Stimulated activated CD8-positive, alpha-beta memory T cell treated with anti-CD3 and anti-CD28 coated beads, Interleukin-12 subunit alpha, Interleukin-12 subunit beta, amount 100 ng/mL, for 24 hours (primary cell): Measurements from ENCODE around the gene CCNK.

Experiments
- DNase-seq: peaks from one replicate; pipeline ENCODE4 v3.0.0-alpha.2; 2020; ENCODE audit errors: extremely low read depth

The CCNK gene

DNA sequence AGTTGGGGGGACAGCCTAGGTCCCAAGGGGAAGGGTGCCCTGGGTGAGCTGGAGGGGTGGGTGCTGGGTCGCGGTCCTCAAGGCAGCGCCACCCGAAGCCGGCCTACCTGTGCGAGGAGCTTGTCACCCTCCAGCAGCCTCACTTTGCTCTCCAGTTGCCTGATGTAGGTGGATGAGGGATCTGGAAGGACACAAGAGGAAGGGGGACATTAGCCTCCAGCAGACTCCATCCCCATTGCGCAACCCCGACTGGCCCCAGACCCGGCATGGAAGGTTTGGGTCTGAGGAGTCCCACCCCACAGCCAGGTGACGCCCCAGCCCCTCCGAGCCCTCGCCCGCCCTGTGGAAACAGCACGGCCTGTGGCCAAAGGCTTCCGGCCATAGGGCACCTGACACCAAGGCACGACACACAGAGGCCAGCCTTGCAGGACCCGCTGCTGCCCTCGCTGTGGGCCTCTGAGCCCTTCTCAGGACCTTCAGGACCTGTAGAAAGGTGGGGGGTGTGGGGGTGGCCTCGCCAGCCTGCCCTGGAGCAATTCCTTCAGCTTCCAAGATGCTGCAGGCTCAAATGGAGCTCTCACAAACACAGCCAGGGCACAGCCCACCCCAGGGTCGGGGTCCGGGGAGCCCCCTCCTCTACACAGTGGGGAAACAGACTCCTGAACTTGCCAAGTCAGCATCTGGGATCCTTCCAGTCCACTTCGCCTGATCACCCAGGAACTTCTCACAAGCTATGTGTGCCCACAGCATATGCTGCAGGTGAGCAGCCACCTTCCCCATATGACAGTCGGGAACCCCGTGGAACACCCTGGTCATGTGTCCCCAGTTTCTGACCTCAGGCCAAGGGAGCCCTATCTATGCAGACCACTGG, 54.9 kb downstream of the CCNK start:
- DNase-seq, result no peak

DNA sequence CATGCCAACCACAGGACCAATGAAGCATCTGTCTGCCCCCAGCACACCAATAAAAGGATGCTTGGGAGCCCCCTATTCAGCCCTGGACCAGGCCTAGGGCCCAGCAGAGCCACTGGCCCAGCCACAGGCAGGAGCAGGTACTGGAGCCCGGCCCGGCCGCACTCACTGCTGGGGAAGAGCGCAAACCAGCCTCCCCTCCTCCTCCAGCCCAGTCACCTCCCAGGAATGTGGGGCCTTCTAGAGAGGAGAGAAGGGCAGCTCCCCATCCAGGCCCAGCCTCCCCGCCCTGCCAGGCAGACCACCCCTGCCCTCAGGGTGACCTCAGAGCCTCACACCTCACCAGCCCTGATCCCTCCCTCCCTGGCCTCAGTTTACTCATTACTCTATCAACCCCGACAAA, 56.2 kb downstream of the CCNK start:
- no peak for DNase-seq

DNA sequence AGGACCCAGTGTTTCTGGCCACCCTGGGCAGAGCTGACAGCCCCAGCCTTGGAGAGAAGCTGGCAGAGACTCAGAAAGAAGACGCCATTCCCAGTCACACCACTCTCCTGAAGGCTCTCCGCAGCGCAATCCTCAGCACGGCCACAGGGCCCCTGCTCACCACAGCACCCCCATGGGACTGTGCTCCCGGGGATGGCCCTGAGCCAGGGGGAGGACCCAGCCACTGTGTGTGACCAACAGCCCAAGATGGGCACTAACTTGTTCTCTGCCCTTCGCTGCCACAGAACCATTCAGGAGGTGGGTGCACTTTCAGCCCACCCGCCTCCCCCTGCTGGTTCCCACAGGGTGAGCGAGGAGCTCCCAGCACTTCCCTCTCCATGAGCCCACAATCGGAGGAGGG, 57.1 kb downstream of the CCNK start:
- no peak for DNase-seq

DNA sequence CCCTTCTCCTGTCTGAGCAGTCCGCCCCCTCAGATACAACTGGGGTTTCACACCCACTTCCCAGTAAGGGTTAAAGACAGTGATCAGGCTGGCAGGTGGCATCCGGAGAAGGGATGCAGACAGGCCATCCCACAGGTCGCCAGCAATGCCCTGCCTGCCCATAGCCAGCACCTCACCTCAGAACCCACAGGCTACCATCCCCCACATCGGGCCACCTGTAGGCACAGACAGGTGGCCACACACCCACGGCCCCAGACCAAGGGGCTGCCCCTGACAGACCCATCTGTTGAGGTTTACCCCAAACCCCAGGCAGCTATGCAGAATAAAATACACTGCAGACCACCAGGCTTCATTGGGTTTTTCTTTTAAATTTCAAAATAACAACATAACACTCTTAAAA, 57.5 kb downstream of the CCNK start:
- no peak for DNase-seq

DNA sequence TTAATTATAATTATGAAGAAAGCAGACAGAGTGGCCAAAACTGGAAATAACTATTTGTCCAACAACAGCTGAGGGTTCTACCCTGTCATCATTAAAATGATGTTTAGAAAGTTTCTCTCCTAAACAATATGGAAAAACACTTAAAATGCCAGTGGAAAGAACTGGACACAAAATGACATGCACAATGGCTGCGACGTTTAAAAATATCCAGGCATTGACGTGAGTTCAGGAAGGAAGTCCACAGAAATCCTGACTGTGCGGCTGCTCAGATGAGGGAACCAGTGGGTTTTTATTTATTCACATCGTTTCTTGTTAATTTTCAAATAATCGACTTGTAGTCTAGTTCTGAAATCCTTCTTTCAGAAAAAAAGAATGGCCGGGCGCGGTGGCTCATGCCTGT, 58.3 kb downstream of the CCNK start:
- no peak for DNase-seq

DNA sequence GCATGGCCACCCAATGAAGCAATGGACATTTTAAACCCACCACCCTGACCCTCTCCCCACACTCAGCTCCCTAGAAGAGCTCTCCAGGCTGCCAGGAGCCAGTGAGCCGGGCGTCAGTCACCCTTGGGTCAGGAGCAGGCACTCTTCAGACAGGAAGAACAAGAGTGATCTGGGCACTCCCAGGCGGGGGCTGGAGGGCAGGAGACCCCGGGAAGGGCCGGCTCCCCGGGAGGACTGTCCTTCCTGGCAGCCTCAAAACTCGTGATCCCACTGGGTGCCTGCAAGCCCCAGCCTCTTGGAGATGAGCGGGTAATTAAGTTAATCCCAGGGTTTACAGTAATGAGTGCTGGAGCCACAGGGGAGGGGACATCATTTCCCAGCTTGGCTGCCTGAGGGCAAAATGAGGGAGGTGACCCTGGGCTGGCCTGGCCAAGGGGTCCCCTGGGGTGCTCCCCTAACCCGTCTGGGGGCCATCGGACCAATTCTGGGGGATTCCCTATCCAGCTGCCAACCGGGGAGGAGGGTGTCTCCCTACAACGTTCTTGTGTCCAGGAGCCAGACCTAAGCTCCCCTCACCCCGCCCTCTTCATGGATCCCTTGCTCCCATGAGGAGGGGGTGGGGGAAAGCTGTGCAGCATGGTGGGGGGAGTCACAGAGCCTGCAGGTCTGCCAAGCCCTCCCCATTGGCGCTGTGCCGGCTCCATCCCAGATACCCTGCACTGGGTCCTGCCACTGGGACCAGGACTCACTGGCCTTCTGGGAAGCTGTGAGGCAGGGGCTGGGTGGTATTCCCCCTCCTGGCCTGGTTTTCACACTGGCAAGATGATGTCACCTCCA, 59.2 kb downstream of the CCNK start:
- DNase-seq, result no peak

DNA sequence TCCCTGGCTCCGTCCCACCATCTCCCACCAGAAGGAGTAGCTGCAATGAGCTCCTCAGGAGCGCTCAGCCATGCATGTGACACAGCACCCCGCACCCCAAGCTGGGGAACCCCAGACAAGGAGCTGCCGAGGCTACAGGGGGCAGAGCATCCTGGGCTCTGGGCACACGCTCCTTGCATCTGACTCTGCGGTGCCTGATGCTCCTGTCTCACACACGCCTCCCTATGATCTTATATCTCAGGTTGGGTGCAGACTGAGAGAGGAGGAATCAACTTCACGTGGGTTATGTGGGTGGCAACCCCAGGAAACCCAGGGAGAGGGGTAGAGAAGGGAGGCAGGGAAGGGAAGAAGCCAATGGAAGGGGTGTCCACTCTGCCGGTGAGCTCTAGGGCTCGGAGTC, 60.0 kb downstream of the CCNK start:
- no peak for DNase-seq

DNA sequence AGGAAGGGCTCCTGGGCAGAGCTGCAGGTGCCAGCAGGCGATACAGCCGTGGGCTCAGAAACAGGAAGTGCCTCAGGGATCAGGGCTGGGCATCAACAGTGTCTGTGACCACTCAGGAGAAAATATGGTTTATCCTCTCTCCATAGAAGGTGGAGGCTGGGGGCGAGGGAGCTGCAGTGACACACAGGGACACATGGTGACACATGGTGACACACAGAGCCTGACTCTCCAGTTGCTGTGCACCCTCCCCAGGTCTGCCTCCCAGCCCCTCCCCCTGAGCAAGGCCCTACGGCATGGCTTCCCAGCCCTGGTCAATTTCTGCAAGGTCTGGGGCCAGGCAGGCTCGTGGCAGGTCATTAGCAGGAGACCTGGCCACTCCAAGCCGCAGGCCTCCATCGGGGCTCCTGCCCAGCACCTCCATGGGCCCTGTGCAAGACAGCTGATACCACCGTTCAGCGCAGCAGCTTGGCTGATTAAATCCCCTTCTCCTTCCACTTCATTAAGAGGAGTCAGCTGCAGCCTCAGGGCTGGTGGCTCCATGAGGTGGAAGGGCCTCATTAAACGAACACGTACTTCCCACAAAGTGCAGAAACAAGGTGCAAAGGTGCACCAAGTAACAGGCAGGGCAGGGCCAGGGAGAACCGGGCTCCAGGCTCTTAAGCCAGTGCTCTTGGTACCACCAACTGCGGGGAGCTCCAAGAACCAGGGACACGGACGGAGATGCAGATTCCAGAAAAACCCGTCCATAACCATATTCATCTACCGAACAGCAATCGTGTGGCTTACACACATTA, 60.7 kb downstream of the CCNK start:
- DNase-seq, result no peak

DNA sequence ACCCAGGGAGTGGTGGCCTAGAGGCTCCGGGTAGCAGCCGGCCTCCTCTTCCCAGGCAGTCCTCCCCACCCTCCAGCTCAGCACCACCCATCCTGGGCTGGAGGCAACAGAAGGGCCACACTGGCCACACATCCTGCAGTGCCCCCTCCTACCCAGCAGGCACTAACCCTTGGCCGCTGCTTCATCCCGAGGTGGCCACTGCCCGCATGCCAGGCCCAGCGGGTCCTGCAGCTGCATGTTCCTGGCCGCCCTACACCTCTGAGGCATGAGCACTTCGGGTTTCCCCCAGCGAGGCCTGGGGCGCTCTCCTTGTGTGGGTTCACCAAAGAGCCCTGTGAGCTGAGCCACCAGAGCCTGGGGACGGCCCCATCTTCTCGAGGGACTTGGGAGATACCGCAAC, 61.4 kb downstream of the CCNK start:
- DNase-seq, result no peak

DNA sequence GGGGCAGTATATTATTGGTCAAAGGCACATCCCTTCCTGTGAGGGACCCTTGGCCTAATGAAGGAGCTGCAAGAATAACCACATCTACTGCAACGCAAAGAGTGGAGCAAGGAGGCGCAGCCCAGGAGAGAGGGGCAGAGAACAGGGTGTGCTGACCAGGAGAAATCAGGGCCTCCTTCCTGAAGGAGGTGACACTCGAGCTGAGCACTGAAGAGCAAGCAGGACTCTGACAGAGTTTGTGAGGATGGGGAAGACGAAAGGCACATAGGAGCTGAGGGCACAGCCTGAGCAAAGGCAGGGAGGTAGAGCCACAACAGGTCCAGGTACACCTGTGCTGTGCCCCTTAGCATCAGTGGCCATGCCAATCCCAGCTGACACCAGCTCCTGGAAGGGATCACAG, 62.2 kb downstream of the CCNK start:
- DNase-seq, result no peak

DNA sequence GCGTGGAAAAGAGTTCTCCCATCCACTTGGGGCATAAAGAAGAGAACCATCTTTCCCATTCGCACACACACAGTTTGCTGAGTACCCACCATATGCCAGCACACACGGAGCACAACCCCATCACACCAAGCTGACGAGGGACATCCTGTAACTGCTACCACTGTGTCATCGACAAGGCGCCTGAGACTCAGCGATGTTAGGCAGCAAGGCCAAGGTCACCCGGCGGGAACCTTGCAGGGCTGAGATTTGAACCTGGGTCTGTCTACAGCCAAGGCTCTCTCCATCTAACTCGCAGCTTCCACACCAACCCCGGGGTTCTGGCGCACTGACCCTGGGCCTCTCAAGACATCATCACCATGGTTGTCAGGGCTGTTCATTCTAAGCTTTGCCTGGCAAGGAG, 62.8 kb downstream of the CCNK start:
- DNase-seq, result no peak

DNA sequence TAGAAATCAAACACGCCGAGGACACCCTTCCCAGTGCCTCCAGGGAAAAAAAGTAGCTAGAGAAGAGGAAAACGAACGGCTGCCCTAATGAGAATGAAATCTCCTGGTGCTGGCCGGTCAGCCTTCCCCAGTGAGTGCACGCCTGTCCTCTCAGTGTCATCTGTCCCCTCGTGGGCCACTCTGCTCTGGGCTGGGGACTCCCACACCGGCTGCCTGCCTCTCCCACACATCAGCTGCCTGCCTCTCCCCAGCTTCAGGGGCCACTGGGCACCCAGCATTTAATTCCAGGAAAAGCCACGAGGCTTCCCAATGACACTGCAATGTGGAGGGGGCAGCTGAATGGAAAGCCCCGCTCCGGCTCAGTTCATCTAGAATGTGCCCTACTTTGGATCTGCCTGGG, 63.8 kb downstream of the CCNK start:
- DNase-seq, result no peak

DNA sequence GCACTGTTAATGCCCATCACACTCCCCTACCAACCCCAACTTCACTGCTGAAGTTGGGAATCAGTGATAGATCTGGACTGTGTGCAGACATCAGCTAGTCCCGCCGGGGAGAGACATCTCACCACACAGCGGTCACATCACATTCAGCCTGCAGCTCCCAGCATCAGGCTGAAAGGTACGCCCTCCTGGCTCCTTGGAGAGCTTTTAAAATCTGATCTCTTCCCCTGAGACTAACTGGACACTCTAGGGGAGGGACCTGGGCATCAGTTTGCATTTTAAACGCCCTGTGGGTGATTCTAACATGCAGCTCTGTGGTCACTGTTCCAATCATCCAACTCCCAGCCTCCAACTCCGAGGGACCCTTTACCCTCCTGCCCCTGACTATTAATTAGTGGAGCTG, 64.4 kb downstream of the CCNK start:
- no peak for DNase-seq

DNA sequence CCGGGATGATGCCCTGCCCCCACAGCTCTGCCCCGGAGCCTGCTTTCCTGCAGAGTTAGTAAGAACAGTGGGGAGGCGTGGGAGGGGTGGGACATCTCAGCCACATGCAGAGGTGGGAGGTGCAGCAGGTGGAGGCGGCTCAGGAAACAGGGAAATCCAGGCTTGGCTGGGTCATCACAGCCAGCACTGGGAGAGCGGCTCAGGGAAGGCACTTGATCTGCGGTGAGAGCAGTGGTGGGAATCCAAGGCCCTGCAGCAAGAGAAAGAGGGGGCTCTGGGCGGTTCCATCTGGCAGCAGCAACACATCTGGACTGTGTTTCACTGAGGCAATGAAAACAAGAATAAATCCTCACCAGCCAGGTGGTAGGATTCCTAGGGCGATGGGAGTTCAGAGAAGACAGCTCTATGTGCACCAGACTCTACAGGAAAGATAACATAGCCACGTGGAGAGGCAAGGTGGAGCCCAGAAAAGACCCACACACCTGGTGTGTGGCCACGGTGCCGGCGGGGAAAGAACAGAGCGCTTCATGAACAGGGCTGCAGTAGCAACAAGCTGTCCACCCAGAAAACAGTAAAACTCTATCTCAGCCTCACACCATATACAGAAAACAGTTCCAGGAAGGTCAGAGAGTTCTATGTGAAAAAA, 65.1 kb downstream of the CCNK start:
- no peak for DNase-seq

DNA sequence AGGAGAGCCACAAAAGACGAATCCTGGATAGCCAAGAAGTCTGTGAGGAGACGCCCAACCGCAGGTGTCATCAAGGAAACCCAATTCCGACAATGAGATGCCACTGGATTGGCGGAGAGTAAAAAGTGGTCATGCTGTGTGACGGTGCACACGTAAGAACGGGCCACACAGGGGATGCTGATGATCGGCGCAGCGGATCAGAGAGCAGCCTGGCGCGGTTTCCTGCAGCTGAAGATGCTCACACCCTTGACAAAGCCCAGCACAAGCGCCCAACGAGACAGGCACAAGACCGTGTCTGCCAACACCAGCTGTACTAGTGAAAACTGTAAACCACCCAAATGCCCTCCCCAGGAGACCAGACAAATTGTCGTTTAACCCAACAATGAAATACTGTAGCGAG, 67.0 kb downstream of the CCNK start:
- no peak for DNase-seq

DNA sequence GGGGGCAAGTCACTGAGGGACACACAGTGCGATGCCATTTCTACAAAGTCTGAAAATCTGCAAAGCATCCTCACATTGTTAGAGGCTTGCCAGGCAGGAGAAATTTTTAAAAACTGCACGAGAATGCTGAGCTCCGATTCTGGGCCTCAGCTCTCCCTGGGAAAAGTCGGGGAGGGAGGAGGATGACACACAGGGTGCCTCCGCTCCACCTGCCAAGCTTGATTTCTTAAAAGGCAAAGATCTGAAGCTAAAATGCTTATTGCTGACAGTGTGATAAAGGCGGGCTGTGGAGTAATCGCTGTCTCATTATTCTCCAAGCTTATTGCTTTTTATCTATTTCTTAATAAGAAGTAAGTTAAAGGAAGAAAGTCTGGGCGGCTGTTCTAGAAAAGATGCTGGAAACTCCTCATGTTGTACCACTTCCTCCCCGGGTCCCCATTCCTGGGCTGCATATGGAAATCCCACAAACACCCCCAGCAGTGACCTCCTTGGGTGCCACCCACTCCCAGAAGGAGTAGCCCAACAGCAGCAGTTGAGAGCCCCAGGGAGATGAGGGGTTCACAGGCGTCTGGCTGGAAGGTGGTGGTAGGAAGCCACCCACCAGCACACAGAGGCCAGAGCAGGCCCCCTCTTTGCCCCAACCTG, 67.8 kb downstream of the CCNK start:
- DNase-seq, result no peak

DNA sequence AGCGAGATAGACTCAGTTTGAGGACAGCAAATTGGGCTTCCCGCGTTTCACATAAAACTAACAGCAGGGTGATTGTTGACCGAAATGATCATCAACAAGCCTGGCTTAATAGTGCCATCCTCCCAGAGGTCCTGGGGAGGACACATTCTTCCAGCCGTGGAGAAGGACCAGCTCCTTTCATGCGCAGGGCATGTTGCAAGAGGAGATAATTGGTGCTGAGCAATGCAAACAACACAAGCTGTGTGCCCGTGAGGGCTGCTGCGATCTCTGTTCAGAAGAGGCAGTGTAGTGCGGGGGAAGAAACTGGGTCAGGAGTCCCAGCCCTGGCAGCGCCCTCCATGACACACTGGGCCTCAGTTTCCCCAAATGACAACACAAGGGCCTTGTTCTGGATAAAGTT, 68.5 kb downstream of the CCNK start:
- no peak for DNase-seq

DNA sequence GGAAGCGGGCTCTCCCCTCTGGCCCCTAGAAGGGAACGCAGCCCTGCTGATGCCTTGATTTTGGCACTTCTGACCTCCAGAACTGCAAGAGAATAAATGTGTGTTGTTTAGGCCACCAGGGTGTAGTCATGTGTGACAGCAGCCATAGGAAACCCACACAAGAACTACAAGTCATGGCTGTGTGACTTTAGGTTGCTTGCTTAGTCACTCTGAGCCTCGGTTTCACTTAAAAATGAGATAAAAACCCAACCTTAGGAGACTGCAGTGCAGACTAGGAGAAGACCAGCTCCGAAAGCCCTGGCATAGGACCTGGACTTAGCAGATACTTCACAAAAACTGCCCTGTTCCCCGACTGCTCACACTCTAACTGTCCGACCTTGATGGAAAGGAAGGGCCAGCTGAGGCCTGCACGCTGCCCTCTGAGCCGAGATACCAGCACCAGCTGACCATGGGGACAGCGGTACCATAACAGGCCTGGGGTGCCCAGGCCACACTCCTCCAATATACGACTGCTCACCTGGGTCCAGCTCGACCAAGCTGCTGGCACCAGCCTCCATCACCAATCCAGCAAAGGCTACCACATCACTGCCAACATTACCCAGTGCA, 69.3 kb downstream of the CCNK start:
- no peak for DNase-seq

DNA sequence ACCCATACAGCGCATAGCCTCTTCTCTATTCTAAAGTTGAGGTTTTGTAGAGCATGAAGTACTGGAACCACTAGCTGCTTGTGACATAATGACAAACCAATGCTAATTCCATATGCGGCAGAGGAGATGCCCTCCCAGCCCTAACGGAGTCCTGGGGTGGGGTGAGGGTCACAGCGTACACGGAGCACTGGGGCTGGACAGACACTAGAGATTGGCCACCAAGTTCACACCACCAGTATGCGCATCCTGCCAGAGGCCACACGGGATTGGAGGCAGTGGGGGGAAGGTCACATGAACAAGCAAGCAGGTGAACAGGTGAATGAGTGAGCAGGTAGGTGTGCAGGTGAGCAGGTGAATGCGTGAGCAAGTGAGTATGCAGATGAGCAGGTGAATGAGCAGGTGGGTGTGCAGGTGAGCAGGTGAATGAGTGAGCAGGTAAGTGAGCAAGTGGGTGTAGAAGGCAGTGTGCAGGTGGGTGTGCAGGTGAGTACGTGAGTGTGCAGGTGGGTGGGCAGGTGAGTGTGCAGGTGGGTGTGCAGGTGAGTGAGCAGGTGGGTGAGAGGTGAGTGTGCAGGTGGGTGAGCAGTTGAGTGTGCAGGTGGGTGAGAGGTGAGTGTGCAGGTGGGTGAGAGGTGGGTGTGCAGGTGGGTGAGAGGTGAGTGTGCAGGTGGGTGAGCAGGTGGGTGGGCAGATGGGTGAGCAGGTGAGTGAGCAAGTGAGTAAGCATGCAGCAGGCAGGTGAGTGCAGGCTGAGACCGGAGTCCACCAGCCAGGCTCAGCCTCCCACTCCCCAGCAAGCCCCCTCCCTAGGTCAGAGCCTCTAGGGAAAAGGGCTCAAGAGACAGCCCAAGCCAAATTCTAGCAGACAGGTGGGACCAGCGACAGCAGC, 70.1 kb downstream of the CCNK start:
- no peak for DNase-seq

DNA sequence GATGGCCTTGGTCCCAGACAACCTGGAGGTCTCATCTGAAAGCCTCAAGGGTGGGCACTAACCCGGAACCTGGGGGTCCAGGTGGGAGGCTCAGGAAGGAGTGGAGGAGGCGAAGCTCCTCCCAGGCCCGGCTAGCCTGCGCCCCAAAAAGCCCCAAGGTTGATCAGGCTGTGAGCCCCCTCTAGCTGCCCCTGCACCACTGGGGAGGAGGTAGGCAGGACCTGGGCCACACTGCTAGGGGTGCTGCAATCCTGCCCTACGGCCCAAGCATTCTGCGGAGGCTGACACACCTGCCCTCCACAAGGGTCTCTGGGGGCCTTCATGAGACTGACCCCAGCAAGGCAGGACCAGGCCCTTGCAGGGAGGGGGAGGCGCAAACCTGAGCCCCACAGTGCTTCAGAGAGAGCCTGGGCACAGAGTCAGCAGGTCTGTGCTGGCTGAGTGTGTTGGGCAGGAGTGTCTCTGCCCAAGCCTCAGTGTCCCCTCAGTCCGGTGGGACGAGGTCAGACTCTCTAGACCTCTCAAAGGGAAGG, 70.9 kb downstream of the CCNK start:
- DNase-seq, result no peak
